ENCODE results near the gene HEG1.

Gene HEG1

DNA sequence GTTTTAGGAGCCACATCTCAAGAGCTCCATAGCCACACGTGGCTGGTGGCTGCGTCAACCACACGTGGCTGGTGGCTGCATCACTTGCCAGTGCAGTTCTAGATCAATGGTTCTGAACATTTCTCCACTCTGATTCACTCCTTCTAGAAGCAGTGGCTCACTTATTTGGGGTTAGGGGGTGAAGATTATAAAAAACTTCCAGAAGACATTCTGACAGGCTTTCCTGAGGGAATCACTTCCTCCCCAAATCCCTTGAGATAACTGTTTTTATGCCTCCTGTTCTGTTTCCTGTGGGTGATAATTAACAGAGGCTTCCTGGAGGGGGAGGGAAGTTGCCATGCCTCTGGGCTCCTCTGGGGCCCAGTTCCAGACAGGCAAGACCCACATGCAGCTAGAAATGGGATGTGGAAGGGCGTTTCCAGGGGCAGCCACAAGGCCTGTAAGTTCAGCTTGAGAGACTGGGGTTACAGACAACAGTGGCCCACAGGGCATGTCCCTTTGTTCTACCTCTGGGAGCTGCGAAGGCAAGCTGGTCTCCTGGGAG lies 23.6 kb downstream of the HEG1 start:
- no peaks in the 10 kb centered on the region for H3K36me3 ChIP-seq (replicated peaks; ENCODE audit: insufficient read depth, low read length)
- TF ChIP-seq EZH2 (optimal IDR thresholded peaks at IDR 0.05; ENCODE audit: low read depth, low read length), result no peak
- TF ChIP-seq, protein P1, sequence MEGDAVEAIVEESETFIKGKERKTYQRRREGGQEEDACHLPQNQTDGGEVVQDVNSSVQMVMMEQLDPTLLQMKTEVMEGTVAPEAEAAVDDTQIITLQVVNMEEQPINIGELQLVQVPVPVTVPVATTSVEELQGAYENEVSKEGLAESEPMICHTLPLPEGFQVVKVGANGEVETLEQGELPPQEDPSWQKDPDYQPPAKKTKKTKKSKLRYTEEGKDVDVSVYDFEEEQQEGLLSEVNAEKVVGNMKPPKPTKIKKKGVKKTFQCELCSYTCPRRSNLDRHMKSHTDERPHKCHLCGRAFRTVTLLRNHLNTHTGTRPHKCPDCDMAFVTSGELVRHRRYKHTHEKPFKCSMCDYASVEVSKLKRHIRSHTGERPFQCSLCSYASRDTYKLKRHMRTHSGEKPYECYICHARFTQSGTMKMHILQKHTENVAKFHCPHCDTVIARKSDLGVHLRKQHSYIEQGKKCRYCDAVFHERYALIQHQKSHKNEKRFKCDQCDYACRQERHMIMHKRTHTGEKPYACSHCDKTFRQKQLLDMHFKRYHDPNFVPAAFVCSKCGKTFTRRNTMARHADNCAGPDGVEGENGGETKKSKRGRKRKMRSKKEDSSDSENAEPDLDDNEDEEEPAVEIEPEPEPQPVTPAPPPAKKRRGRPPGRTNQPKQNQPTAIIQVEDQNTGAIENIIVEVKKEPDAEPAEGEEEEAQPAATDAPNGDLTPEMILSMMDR (IDR thresholded peaks at IDR 0.05; ENCODE audit: low read length), result no peak
- TF ChIP-seq EZH2phosphoT487 (IDR thresholded peaks at IDR 0.05; ENCODE audit: low read length), result no peak
- no peak overlapping the region for H2AFZ ChIP-seq (ENCODE audit: low read length)
- H3F3A ChIP-seq (ENCODE audit: insufficient read depth, low read length), result no peaks in the 10 kb centered on the region
- no peak for DNase-seq
- H4K20me1 ChIP-seq (ENCODE audit: insufficient read depth, low read length), result no peaks in the 10 kb centered on the region
- H3K9ac ChIP-seq (ENCODE audit: low read length), result no peak overlapping the region
- no peaks in the 10 kb centered on the region for H3K4me1 ChIP-seq (ENCODE audit: low read length)
- H3K4me3 ChIP-seq (ENCODE audit: low read length), result no peak overlapping the region
- H3K27ac ChIP-seq (ENCODE audit: low read length), result no peak overlapping the region
- H3K9me3 ChIP-seq (replicated peaks; ENCODE audit: insufficient read depth, low read length), result no peaks in the 10 kb centered on the region
- H3K9me2 ChIP-seq (replicated peaks; ENCODE audit: insufficient read depth, low read length), result no peaks in the 10 kb centered on the region
- H3K27me3 ChIP-seq (replicated peaks; ENCODE audit: insufficient read depth, low read length), result no peaks in the 10 kb centered on the region
- no peaks in the 10 kb centered on the region for H3K79me2 ChIP-seq (ENCODE audit: low read length)
- no peak overlapping the region for H3K4me2 ChIP-seq (ENCODE audit: low read depth, low read length)

DNA sequence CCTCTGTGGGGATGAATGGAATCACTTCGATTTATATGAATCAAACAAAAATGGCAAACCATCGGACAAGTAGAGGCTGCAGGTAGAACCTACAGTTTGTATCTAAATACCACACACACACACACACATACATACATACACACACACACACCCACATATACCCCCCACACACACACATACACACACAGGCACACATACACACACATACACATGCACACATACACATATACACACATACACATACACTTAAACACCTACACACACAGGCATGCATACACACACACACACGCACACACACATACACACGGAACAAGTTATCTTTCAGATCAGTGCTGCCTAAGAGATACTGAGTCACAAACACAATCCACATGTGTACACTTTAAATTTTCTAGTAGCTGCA lies 24.3 kb downstream of the HEG1 start:
- no peak overlapping the region for H3K4me3 ChIP-seq (ENCODE audit: low read length)

DNA sequence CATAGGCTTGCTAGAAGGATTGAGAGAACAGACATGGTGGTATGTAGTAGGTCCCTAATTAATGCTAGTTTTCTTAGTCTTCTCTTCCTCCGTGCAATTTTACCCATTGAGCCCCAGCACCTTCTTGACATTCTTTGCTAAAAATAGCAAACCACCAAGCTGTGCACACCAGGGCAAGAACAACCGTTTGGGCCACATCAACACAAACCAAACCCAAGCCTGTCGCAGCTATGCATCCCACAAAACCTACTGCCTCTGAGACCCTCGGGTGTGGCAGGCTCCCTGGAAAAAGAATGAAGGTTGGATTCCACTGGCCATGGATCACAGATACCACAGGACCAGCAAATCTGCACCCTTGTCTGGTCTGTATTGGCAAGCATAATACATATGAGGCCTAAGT lies 27.1 kb downstream of the HEG1 start:
- no peak overlapping the region for H3K9ac ChIP-seq (ENCODE audit: low read length)
- no peaks in the 10 kb centered on the region for H3K36me3 ChIP-seq (replicated peaks; ENCODE audit: insufficient read depth, low read length)
- H3K4me2 ChIP-seq (ENCODE audit: low read depth, low read length), result no peak overlapping the region
- no peaks in the 10 kb centered on the region for H3K4me1 ChIP-seq (ENCODE audit: low read length)
- TF ChIP-seq, protein P1 (IDR thresholded peaks at IDR 0.05; ENCODE audit: low read length), result no peak
- TF ChIP-seq EZH2phosphoT487 (IDR thresholded peaks at IDR 0.05; ENCODE audit: low read length), result no peak
- no peak for TF ChIP-seq EZH2 (optimal IDR thresholded peaks at IDR 0.05; ENCODE audit: low read depth, low read length)
- no peaks in the 10 kb centered on the region for H3K79me2 ChIP-seq (ENCODE audit: low read length)
- no peaks in the 10 kb centered on the region for H4K20me1 ChIP-seq (ENCODE audit: insufficient read depth, low read length)
- no peak for DNase-seq
- no peaks in the 10 kb centered on the region for H3K27me3 ChIP-seq (replicated peaks; ENCODE audit: insufficient read depth, low read length)
- H3F3A ChIP-seq (ENCODE audit: insufficient read depth, low read length), result no peaks in the 10 kb centered on the region
- H2AFZ ChIP-seq (ENCODE audit: low read length), result no peak overlapping the region
- H3K4me3 ChIP-seq (ENCODE audit: low read length), result no peak overlapping the region
- H3K9me3 ChIP-seq (replicated peaks; ENCODE audit: insufficient read depth, low read length), result no peaks in the 10 kb centered on the region
- H3K27ac ChIP-seq (ENCODE audit: low read length), result no peak overlapping the region
- no peaks in the 10 kb centered on the region for H3K9me2 ChIP-seq (replicated peaks; ENCODE audit: insufficient read depth, low read length)

More for the DNA sequence above, 24.3 kb downstream of the HEG1 start:
- no peak overlapping the region for H3K27ac ChIP-seq (ENCODE audit: low read length)
- H3K9me2 ChIP-seq (replicated peaks; ENCODE audit: insufficient read depth, low read length), result no peaks in the 10 kb centered on the region
- no peaks in the 10 kb centered on the region for H3K79me2 ChIP-seq (ENCODE audit: low read length)
- no peaks in the 10 kb centered on the region for H3K36me3 ChIP-seq (replicated peaks; ENCODE audit: insufficient read depth, low read length)
- H3K9ac ChIP-seq (ENCODE audit: low read length), result no peak overlapping the region
- no peaks in the 10 kb centered on the region for H3K27me3 ChIP-seq (replicated peaks; ENCODE audit: insufficient read depth, low read length)
- H3K9me3 ChIP-seq (replicated peaks; ENCODE audit: insufficient read depth, low read length), result no peaks in the 10 kb centered on the region
- no peak overlapping the region for H3K4me2 ChIP-seq (ENCODE audit: low read depth, low read length)
- H3F3A ChIP-seq (ENCODE audit: insufficient read depth, low read length), result no peaks in the 10 kb centered on the region
- DNase-seq, result no peak
- H2AFZ ChIP-seq (ENCODE audit: low read length), result no peak overlapping the region
- TF ChIP-seq, protein P1 (IDR thresholded peaks at IDR 0.05; ENCODE audit: low read length), result no peak
- no peak for TF ChIP-seq EZH2phosphoT487 (IDR thresholded peaks at IDR 0.05; ENCODE audit: low read length)
- no peak for TF ChIP-seq EZH2 (optimal IDR thresholded peaks at IDR 0.05; ENCODE audit: low read depth, low read length)
- no peaks in the 10 kb centered on the region for H4K20me1 ChIP-seq (ENCODE audit: insufficient read depth, low read length)
- no peaks in the 10 kb centered on the region for H3K4me1 ChIP-seq (ENCODE audit: low read length)
